Measurements from ENCODE around the gene TXK. TPM values are rescaled to one million over a fixed set of nuclear protein-coding genes. Genes with fewer than 3 reads are reported as not detected.

TXK gene
- total and polyA plus RNA-seq, 3 donors from 2014 or later = 3.1 to 5.9 (median 3.6) TPM

DNA sequence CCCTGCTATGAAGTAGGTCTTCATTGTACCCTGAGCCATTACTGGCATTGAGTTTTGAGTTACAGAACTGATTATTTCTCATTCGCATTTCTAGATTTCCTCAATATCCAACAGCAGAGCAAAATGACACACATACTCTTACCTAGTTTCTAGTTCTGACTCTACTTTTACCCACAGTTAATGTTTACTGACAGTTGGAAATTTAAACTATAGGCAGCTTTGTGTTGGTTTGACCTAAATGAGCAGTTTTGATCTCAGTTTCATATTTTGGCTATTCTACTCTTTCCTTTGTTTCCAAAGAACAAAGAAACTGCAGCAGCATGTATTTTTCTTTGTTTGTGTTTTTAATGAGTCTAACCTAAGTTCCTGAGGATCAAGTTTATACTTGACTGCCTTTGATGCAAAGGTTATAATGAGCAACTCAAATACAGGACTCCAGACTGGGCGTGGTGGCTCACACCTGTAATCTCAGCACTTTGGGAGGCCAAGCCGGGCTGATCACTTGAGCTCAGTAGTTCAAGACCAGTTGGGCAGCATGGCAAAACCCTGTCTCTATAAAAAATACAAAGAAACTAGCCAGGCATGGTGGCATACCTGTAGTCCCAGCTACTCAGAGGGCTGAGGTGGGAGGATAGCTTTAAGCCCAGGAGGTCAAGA is 30.4 kb downstream of the TXK start:
- TF ChIP-seq, protein P1, sequence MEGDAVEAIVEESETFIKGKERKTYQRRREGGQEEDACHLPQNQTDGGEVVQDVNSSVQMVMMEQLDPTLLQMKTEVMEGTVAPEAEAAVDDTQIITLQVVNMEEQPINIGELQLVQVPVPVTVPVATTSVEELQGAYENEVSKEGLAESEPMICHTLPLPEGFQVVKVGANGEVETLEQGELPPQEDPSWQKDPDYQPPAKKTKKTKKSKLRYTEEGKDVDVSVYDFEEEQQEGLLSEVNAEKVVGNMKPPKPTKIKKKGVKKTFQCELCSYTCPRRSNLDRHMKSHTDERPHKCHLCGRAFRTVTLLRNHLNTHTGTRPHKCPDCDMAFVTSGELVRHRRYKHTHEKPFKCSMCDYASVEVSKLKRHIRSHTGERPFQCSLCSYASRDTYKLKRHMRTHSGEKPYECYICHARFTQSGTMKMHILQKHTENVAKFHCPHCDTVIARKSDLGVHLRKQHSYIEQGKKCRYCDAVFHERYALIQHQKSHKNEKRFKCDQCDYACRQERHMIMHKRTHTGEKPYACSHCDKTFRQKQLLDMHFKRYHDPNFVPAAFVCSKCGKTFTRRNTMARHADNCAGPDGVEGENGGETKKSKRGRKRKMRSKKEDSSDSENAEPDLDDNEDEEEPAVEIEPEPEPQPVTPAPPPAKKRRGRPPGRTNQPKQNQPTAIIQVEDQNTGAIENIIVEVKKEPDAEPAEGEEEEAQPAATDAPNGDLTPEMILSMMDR (IDR thresholded peaks at IDR 0.05) = no peak
- no peak for TF ChIP-seq POLR2A (IDR thresholded peaks at IDR 0.05)
- intact Hi-C loops (cut with DNase I; ENCODE audit: low total_unique reads) = no loop called here
- 78 to 98% methylated on average over 3 of the region's 3 CpGs for WGBS, 2 donors
- DNase-seq = no peak
- H3K27me3 ChIP-seq = no peaks in the 10 kb centered on the region
- H3K27ac ChIP-seq = no peak overlapping the region
- H3K9me3 ChIP-seq = no peaks in the 10 kb centered on the region
- H3K36me3 ChIP-seq (ENCODE audit: low read depth, missing control alignments) = no peaks in the 10 kb centered on the region
- H3K4me3 ChIP-seq = no peak overlapping the region
- H3K4me1 ChIP-seq = no peaks in the 10 kb centered on the region

GRCh38 chr4:48102303-48102702 is 31.7 kb downstream of the TXK start:
- Histone ChIP-seq H3K4me1 (no peaks in the 10 kb centered on the region), H3K4me3 (no peak overlapping the region), H3K9me3 (no peaks in the 10 kb centered on the region), H3K27ac (no peak overlapping the region), H3K27me3 (no peaks in the 10 kb centered on the region), H3K36me3 (ENCODE audit: low read depth, missing control alignments) (no peaks in the 10 kb centered on the region)
- TF ChIP-seq, protein P1 (IDR thresholded peaks at IDR 0.05) = no peak
- no peak for TF ChIP-seq POLR2A (IDR thresholded peaks at IDR 0.05)
- 80 to 83% methylated on average over 3 of the region's 3 CpGs for WGBS, 2 donors
- no peak for DNase-seq
- intact Hi-C loops (cut with DNase I; ENCODE audit: low total_unique reads) = no loop called here

DNA sequence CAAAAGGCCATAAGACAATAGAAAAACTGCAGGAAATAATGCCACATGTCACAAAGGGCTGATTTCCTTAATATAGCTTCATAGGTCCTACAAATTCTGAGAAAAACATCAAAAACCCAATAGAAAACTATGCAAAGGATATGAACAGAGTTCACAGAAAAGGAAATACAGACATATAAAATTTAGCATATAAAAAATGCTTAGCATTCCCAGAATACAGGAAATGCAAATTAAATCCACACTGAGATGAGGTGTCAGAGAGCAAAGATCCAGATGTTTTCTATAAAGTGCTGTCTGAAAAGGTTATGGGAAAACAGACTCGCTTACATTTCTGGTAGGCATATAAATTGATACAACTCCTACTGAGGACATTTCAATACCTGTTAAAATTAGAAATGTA is 33.8 kb downstream of the TXK start:
- H3K4me1 ChIP-seq = no peaks in the 10 kb centered on the region
- no peak overlapping the region for H3K4me3 ChIP-seq
- no peaks in the 10 kb centered on the region for H3K9me3 ChIP-seq
- H3K27me3 ChIP-seq = no peaks in the 10 kb centered on the region
- TF ChIP-seq, protein P1 (IDR thresholded peaks at IDR 0.05) = no peak
- TF ChIP-seq POLR2A (IDR thresholded peaks at IDR 0.05) = no peak
- no peak overlapping the region for H3K27ac ChIP-seq
- no peak for DNase-seq
- intact Hi-C loops (cut with DNase I; ENCODE audit: low total_unique reads) = no loop called here
- 44 to 48% methylated on average over 1 of the region's 1 CpG for WGBS, 2 donors
- no peaks in the 10 kb centered on the region for H3K36me3 ChIP-seq (ENCODE audit: low read depth, missing control alignments)

DNA sequence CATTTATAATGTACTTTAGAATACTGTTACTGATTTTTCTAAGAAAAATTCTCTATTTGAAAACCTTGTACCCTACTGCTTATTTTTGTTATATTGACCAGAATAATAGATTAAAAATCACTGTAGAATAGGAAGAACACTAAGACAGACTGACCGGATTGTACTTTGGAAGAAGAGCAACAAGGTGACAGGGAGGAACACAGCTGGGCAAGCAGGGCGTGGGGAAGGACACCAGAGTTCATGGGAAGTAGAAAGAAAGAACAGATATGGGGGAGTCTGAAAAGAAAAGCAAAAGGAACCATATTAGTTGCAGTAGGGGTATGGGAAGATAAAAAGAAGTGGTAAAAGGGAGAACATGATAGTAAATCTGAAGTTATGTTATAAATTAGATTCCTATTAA is 38.6 kb downstream of the TXK start:
- no peak for DNase-seq
- H3K27ac ChIP-seq = no peak overlapping the region
- 53 to 59% methylated on average over 2 of the region's 2 CpGs for WGBS, 2 donors

More for the DNA sequence above, 38.6 kb downstream of the TXK start:
- TF ChIP-seq, protein P1 (IDR thresholded peaks at IDR 0.05) = no peak
- TF ChIP-seq POLR2A (IDR thresholded peaks at IDR 0.05) = no peak
- no peaks in the 10 kb centered on the region for H3K36me3 ChIP-seq (ENCODE audit: low read depth, missing control alignments)
- H3K4me1 ChIP-seq = no peaks in the 10 kb centered on the region
- no peak overlapping the region for H3K4me3 ChIP-seq
- H3K27me3 ChIP-seq = no peaks in the 10 kb centered on the region
- H3K9me3 ChIP-seq = no peaks in the 10 kb centered on the region
- intact Hi-C loops (cut with DNase I; ENCODE audit: low total_unique reads) = no loop called here
